HepG2 (cell line): ENCODE results near the gene GRK4. TPM values are rescaled to one million over a fixed set of nuclear protein-coding genes. Genes with fewer than 3 reads are reported as not detected.
A peak's percentile ranks its signal among the peaks of the same experiment; 100 is the strongest.

Experiments used
- ADNP ChIP-seq: sonication (generic); formaldehyde crosslinking; IDR thresholded peaks from 2 replicates; pipeline ENCODE4 v1.4.0; 2020; ENCODE audit warnings: missing genetic modification reagents
- AHR ChIP-seq: IDR thresholded peaks from 2 replicates; pipeline ENCODE4 v1.6.1; 2018; ENCODE audit warnings: missing genetic modification reagents, missing compliant biosample characterization
- ASH2L ChIP-seq: fragments of 300-600, 200-600 bp; sonication (generic); IDR thresholded peaks from 2 replicates; pipeline ENCODE4 v1.7.0; 2017; ENCODE audit warnings: low read depth, mild to moderate bottlenecking, moderate library complexity, mixed read lengths, low read length; ENCODE audit not compliant: insufficient read length
- ATAD3A ChIP-seq: sonication (generic); formaldehyde crosslinking; IDR thresholded peaks from 2 replicates; pipeline ENCODE4 v1.4.0; 2020; ENCODE audit warnings: missing genetic modification reagents
- CEBPG ChIP-seq: IDR thresholded peaks from 2 replicates; pipeline ENCODE4 v1.6.1; 2016
- CREBL2 ChIP-seq: sonication (generic); formaldehyde crosslinking; IDR thresholded peaks from 2 replicates; pipeline ENCODE4 v1.8.1; 2023; ENCODE audit warnings: missing genetic modification reagents, mild to moderate bottlenecking, borderline replicate concordance
- EED ChIP-seq: sonication (generic); formaldehyde crosslinking; IDR thresholded peaks from 2 replicates; pipeline ENCODE4 v1.5.0; 2020; ENCODE audit warnings: mild to moderate bottlenecking, missing genetic modification reagents
- FLYWCH1 ChIP-seq: sonication (generic); formaldehyde crosslinking; IDR thresholded peaks from 2 replicates; pipeline ENCODE4 v1.8.1; 2023; ENCODE audit warnings: mild to moderate bottlenecking, missing genetic modification reagents
- HBP1 ChIP-seq: IDR thresholded peaks from 2 replicates; pipeline ENCODE4 v1.6.1; 2016; ENCODE audit warnings: low read depth, control low read depth
- HCFC1 ChIP-seq: fragments of 150-350 bp; IDR thresholded peaks from 2 replicates; pipeline ENCODE4 v1.6.1; 2014; ENCODE audit warnings: low read depth, low read length
- HOXA7 ChIP-seq: sonication (generic); formaldehyde crosslinking; IDR thresholded peaks from 2 replicates; pipeline ENCODE4 v1.8.1; 2022; ENCODE audit warnings: mild to moderate bottlenecking, missing genetic modification reagents, moderate library complexity
- IRF2 ChIP-seq: IDR thresholded peaks from 2 replicates; pipeline ENCODE4 v1.6.1; 2018; ENCODE audit warnings: missing genetic modification reagents, missing compliant biosample characterization
- KDM1A ChIP-seq: IDR thresholded peaks from 2 replicates; pipeline ENCODE4 v1.6.1; 2016; ENCODE audit warnings: missing compliant biosample characterization
- NFIC ChIP-seq: IDR thresholded peaks from 2 replicates; pipeline ENCODE4 v1.6.1; 2012; ENCODE audit warnings: mild to moderate bottlenecking, low read length, inconsistent platforms
- PAX8 ChIP-seq: sonication (generic); formaldehyde crosslinking; IDR thresholded peaks from 2 replicates; pipeline ENCODE4 v1.8.0; 2022; ENCODE audit warnings: mild to moderate bottlenecking, missing genetic modification reagents, borderline replicate concordance
- TARDBP ChIP-seq: sonication (generic); formaldehyde crosslinking; IDR thresholded peaks from 2 replicates; pipeline ENCODE4 v1.8.0; 2022; ENCODE audit warnings: mild to moderate bottlenecking, missing genetic modification reagents
- TEAD3 ChIP-seq: optimal IDR thresholded peaks from 2 replicates; pipeline ENCODE3; 2016; ENCODE audit warnings: borderline replicate concordance
- ZBTB2 ChIP-seq: sonication (generic); formaldehyde crosslinking; IDR thresholded peaks from 2 replicates; pipeline ENCODE4 v1.8.0; 2022; ENCODE audit warnings: low read depth, missing genetic modification reagents
- ZBTB26 ChIP-seq: IDR thresholded peaks from 2 replicates; pipeline ENCODE4 v1.6.1; 2016; ENCODE audit warnings: missing compliant biosample characterization, missing genetic modification reagents, borderline replicate concordance
- ZNF251 ChIP-seq: sonication (generic); formaldehyde crosslinking; IDR thresholded peaks from 2 replicates; pipeline ENCODE4 v1.9.0; 2021; ENCODE audit warnings: mild to moderate bottlenecking, missing genetic modification reagents
- ZNF343 ChIP-seq: sonication (generic); formaldehyde crosslinking; IDR thresholded peaks from 2 replicates; pipeline ENCODE4 v1.4.0; 2020; ENCODE audit warnings: mild to moderate bottlenecking, missing genetic modification reagents
- ZNF430 ChIP-seq: sonication (generic); formaldehyde crosslinking; IDR thresholded peaks from 2 replicates; pipeline ENCODE4 v1.9.0; 2021; ENCODE audit warnings: mild to moderate bottlenecking, missing genetic modification reagents
- ZNF557 ChIP-seq: sonication (generic); formaldehyde crosslinking; IDR thresholded peaks from 2 replicates; pipeline ENCODE4 v1.4.0; 2020; ENCODE audit warnings: missing genetic modification reagents
- ZNF572 ChIP-seq: sonication (generic); formaldehyde crosslinking; IDR thresholded peaks from 2 replicates; pipeline ENCODE4 v1.5.1; 2020; ENCODE audit warnings: mild to moderate bottlenecking, missing genetic modification reagents
- ZNF629 ChIP-seq: sonication (generic); formaldehyde crosslinking; conservative IDR thresholded peaks from 2 replicates; pipeline ENCODE4 v1.5.0; 2020; ENCODE audit warnings: missing genetic modification reagents
- ZNF710 ChIP-seq: sonication (generic); formaldehyde crosslinking; IDR thresholded peaks from 2 replicates; pipeline ENCODE4 v1.5.0; 2020; ENCODE audit warnings: mild to moderate bottlenecking, missing genetic modification reagents, borderline replicate concordance
- polyA plus RNA-seq, 8 experiments: library from polyadenylated mRNA; depleted of rRNA in 3 of 8; stranded (reverse) in 7 of 8; unstranded in 1 of 8; fragments of >200 nt; fragmentation: Illumina TruSeq in 4 of 8; extraction: Trizol in 4 of 8; gene quantifications; 2 replicates each; pipeline versions ENCODE4 v1.2.1 to v1.2.3, GENCODE V29; 2011 to 2016; ENCODE audit warnings: low read depth in 4 of 8, missing spikeins in 1 of 8, mixed read lengths in 1 of 8; ENCODE audit not compliant: insufficient read depth in 1 of 8
- total RNA-seq, 5 experiments: library from RNA; depleted of rRNA; stranded (reverse); fragments of >200 nt; fragmentation: Illumina TruSeq; extraction: Trizol; gene quantifications; 2 replicates each; pipeline ENCODE4 v1.2.3, GENCODE V29; 2016; ENCODE audit warnings: low read depth in 1 of 5

GRK4 gene
- total and polyA plus RNA-seq, 2 of the 13 experiments (the other 11 are each of a cell fraction or from before 2014, with no cell fraction given) = 1.8 to 2.0 TPM

GRCh38 chr4:3074078-3074845, 110.9 kb downstream of the GRK4 start, which contains the start of the genes HTT and HTT-AS (continued):
- no peak for TF ChIP-seq ZNF343 (CRISPR knock-in tag)
- TF ChIP-seq ZNF557 = no peak
- no peak for TF ChIP-seq ZNF572 (CRISPR knock-in tag)
- no peak for TF ChIP-seq FLYWCH1 (CRISPR knock-in tag)
- no peak for TF ChIP-seq ZBTB26
- no peak for TF ChIP-seq ZNF629
- no peak for TF ChIP-seq ZNF251 (CRISPR knock-in tag)
- TF ChIP-seq ADNP (CRISPR knock-in tag) = no peak
- TF ChIP-seq CREBL2 = no peak
- 0 out of 2 replicates have a peak, but pooled peaks have one; percentile 52 for TF ChIP-seq ZBTB2
- TF ChIP-seq TEAD3 (CRISPR knock-in tag) = no peak
- no peak for TF ChIP-seq ZNF430 (CRISPR knock-in tag)
- TF ChIP-seq CEBPG (CRISPR knock-in tag) = no peak
- TF ChIP-seq KDM1A (CRISPR knock-in tag) = no peak
- no peak for TF ChIP-seq ATAD3A (CRISPR knock-in tag)
- TF ChIP-seq HBP1 (CRISPR knock-in tag) = no peak
- TF ChIP-seq ASH2L = no peak
- no peak for TF ChIP-seq PAX8
- 0 out of 2 replicates have a peak, but pooled peaks have one; percentile 5 for TF ChIP-seq HCFC1
- no peak; the same call in 1 of the 2 replicates for TF ChIP-seq IRF2
- TF ChIP-seq ZNF710 (CRISPR knock-in tag) = no peak
- peak; percentile 22; the same call in 1 of the 2 replicates for TF ChIP-seq EED (CRISPR knock-in tag)
- TF ChIP-seq AHR (CRISPR knock-in tag) = no peak
- TF ChIP-seq TARDBP (CRISPR knock-in tag) = 0 out of 2 replicates have a peak, but pooled peaks have one; percentile 33
- no peak for TF ChIP-seq HOXA7 (CRISPR knock-in tag)
- TF ChIP-seq NFIC = no peak
